NCI-H2227 (cell line): ENCODE measurements around the gene SIPA1L3.

Experiments
- DNase-seq: peaks from one replicate; lab custom pipeline; 2025; ENCODE audit not compliant: unreplicated experiment; lab: John Stamatoyannopoulos, UW

The SIPA1L3 gene

GRCh38 chr19:38204096-38204495, 297.1 kb downstream of the SIPA1L3 start:
- peak; percentile 93 for DNase-seq

GRCh38 chr19:38204728-38205127, 297.7 kb downstream of the SIPA1L3 start:
- DNase-seq, result peak; percentile 97

- no peak for DNase-seq
Measured at GRCh38 chr19:38206006-38206745, 299.2 kb downstream of the SIPA1L3 start.

GRCh38 chr19:38206928-38207327, 299.9 kb downstream of the SIPA1L3 start:
- no peak for DNase-seq

- peak; percentile 68 for DNase-seq
Measured at GRCh38 chr19:38207543-38207942, 300.5 kb downstream of the SIPA1L3 start.

- DNase-seq, result no peak
Measured at GRCh38 chr19:38208571-38208970, 301.6 kb downstream of the SIPA1L3 start.

GRCh38 chr19:38209152-38209551, 302.1 kb downstream of the SIPA1L3 start:
- DNase-seq, result no peak

GRCh38 chr19:38209671-38210457, 302.9 kb downstream of the SIPA1L3 start:
- DNase-seq, result peak; percentile 98

GRCh38 chr19:38210458-38210987, 303.5 kb downstream of the SIPA1L3 start:
- DNase-seq, result peak; percentile 100

GRCh38 chr19:38211151-38211591, 304.2 kb downstream of the SIPA1L3 start:
- peak; percentile 99 for DNase-seq

GRCh38 chr19:38211766-38212165, 304.8 kb downstream of the SIPA1L3 start:
- DNase-seq, result peak; percentile 80

- DNase-seq, result no peak
Measured at GRCh38 chr19:38213469-38213868, 306.5 kb downstream of the SIPA1L3 start.

GRCh38 chr19:38213911-38214625, 307.1 kb downstream of the SIPA1L3 start:
- DNase-seq, result peak; percentile 90

GRCh38 chr19:38216785-38217641, 310.0 kb downstream of the SIPA1L3 start:
- DNase-seq, result peak; percentile 100

GRCh38 chr19:38218204-38218603, 311.2 kb downstream of the SIPA1L3 start:
- DNase-seq, result no peak

GRCh38 chr19:38219221-38219620, 312.2 kb downstream of the SIPA1L3 start:
- no peak for DNase-seq

GRCh38 chr19:38221421-38221820, 314.4 kb downstream of the SIPA1L3 start:
- no peak for DNase-seq

- DNase-seq, result no peak
Measured at GRCh38 chr19:38221919-38222830, 315.2 kb downstream of the SIPA1L3 start.

GRCh38 chr19:38223119-38223523, 316.1 kb downstream of the SIPA1L3 start:
- no peak for DNase-seq
